DMS153 (cell line): ENCODE data around the gene FKBP5.
A peak's percentile ranks its signal among the peaks of the same experiment; 100 is the strongest.
"Not testable (repeated sequence)": the region's sequence is repeated elsewhere in the genome, so short reads cannot be mapped to it uniquely, and the experiment has no call there.

Source experiments
- DNase-seq: peaks from one replicate; lab custom pipeline; 2025; lab: John Stamatoyannopoulos, UW

Gene FKBP5

GRCh38 chr6:35583893-35584688 lies 104.6 kb downstream of the FKBP5 start:
- DNase-seq: peak; percentile 58

DNA sequence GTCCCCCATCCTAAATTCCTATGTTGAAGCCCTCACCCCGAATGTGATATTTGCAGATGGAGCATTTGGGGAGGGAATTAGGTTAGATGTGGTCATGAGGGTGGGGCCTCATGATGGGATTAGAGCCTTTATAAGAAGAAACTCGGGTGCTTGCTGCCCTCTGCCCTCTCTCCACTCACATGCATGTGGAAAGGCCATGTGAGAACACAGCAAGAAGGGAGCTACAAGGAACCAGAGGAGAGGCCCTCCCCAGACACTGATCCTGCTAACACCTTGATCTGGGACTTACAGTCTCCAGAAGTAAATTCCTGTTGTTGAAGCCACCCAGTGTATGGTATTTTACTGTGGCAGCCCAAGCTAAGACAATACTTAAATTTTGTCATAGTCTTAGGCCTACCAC lies 106.4 kb downstream of the FKBP5 start:
- no peak for DNase-seq

GRCh38 chr6:35581633-35582032 lies 107.1 kb downstream of the FKBP5 start:
- DNase-seq: peak; percentile 12

DNA sequence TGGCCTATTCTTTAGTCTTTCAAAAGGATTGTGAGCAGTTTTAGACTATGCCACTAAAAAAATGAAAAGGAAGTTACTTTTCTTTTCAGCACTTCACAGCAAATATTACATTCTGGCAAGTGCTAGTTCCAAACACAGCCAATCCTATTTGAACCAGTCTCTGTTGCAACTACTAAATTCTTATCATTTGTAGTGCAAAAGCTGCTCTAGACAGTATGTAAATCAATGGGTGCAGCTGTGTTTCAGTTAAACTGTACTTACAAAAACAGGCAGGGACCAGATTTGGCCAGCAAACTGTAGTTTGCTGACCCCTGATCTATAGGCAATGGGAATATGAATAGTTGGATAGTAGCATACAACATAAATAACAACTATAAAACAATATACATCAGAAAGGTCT lies 107.9 kb downstream of the FKBP5 start:
- DNase-seq: no peak

DNA sequence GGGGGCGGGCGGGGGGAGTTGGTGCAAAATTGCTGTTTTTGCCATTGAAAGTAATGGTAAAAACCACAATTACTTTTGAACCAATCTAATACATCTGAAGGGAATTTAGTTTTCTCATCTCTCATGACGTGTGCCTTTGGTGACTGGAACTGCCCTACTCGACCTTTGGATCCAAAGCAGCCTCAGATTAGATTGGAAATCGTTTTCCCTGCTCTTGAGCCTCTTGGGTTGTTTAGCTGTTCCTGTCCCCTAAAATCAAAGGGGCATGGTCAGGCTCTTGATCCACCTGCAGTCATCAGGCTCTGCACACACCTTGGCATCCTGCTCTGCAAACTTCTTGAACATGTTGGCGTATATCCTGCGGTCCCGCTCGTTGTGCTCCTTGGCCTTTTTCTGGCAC lies 112.0 kb downstream of the FKBP5 start:
- DNase-seq: no peak

- DNase-seq: no peak
Measured at GRCh38 chr6:35573495-35574110, 115.1 kb downstream of the FKBP5 start.

DNA sequence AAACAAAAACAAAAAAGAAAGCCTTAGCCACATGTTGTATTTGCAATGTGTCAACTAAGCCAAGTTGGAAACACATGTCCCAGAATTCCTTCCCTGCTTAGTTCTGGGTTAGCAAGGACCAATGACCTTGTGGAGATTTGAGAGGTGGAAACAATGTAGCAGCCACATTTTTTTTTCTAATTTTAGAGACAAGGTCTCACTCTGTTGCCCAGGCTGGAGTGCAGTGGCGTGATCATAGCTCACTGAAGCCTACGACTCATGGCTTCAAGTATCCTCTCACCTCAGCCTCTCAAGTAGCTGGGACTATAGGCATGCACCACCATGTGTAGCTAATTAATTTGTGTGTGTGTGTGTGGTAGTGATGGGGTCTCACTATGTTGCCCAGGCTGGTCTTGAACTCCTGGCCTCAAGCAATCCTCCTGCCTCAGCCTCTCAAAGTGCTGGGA lies 117.8 kb downstream of the FKBP5 start:
- DNase-seq: not testable (repeated sequence)

GRCh38 chr6:35569011-35569461 lies 119.7 kb downstream of the FKBP5 start:
- no peak for DNase-seq

DNA sequence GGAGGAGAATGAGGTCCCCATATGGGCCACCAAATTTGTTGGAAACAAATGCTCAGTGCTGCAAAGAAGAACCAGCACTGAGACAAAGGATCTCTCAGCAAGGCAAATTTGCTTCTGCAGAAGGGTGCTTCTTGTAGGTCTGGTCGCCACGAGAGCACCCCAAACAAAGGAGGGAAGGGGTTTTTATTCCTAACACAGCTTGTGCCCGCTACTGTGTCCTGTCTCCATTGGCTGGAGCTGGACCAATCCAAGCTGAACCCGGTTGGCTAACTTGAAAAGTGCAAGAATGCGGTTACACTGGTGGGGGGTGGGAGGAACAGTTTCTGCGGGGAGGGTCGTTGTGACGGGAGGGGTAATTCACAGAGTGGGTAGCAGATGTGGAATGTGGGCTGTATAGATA lies 121.9 kb downstream of the FKBP5 start:
- no peak for DNase-seq

DNA sequence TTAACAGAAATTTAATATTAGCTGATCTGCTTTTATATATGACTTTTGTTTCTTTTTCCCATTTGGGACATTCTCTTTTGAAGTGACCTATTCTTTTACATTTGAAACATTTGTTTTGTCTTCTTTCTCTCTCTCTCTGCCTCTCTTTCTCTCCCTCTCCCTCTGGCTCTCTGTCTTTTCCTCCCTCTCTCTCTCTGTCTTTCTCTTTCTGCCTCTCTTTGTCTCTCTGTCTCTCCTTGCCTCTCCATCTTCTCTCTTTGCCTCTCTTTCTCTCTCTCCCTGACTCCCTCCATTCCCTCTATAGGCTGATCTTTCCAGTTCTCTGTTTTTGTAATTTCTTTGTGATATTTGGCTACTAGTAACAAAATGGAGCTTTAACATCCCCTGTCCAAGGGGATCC lies 124.0 kb downstream of the FKBP5 start:
- DNase-seq: no peak

DNA sequence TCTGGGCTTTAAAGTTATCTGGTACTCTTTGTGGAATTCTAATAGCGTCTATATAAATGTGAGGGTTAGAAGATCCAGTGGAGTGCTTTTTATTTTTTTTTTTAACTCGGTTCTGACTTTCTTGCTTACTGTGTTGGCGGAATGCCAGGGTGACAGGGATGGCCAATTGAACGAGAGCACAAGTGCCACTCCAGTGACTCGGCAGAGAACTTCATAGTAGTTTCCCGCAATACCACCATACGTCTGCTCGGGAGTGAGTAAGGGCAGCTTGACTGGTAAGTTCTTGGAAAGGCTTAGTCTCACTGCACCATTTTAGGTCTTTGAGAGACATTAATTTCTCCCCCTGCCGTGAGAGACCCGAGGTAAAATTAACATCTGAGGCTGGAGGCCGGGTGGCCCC lies 126.7 kb downstream of the FKBP5 start:
- DNase-seq: no peak

DNA sequence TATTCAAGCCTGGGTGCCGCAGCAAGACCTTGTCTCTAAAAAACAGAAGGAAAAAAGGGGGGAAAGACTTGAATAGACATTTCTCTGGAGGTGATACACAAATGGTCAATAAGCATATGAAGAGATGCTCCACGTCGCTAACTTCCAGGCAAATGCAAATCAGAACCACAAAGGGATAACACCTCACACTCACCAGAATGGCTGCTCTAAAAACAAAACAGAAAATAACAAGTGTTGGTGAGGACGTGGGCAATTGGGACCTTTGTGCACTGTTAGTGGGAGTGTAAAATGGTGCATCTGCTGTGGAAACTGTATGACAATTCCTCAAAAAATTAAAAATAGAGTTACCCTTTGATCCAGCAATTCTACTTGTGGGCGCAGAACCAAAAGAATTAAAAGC lies 127.6 kb downstream of the FKBP5 start:
- no peak for DNase-seq

- DNase-seq: no peak
Measured at GRCh38 chr6:35558571-35558970, 130.1 kb downstream of the FKBP5 start.

GRCh38 chr6:35557239-35557638 lies 131.5 kb downstream of the FKBP5 start:
- DNase-seq: no peak

- no peak for DNase-seq
Measured at GRCh38 chr6:35554811-35555210, 133.9 kb downstream of the FKBP5 start.

GRCh38 chr6:35553315-35553714 lies 135.4 kb downstream of the FKBP5 start:
- DNase-seq: no peak

- DNase-seq: no peak
Measured at GRCh38 chr6:35552285-35552917, 136.3 kb downstream of the FKBP5 start.

DNA sequence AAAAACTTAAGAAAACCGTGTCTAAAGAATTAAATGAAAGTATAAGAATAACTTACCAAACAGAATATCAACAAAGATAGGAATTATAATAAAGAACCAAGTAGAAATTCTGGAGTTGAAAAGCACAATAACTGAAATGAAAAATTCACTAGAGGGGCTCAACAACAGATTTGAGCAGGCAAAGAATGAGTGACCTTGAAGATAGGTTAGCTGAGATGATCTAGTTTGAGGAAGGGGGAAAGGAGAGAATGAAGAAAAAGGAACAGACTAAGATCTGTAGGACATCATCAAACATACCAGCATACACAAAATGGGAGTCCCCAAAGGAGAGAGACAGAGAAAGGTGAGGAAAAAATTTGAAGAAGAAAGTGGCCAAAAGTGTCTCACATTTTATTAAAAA lies 138.3 kb downstream of the FKBP5 start:
- no peak for DNase-seq

DNA sequence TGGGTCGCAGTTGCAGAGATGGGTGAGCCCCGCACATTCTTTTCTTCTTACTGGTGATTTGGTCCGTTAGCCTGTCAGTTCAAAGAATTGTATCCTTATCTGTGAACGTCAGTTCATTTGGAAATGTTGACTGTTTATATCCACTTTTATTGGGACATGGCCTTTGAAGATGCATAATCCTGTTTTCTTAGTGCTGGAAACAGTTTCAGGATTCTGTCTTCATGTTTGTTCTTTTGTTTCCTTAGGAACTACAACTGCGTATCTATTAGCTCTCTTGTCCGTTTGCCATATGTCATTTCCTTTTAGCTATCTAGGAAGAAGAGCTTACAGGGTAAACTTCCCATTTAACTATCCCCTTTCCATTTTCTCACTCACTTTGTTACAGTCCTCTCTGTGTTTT lies 141.0 kb downstream of the FKBP5 start:
- no peak for DNase-seq

- no peak for DNase-seq
Measured at GRCh38 chr6:35544769-35545361, 143.8 kb downstream of the FKBP5 start.

DNA sequence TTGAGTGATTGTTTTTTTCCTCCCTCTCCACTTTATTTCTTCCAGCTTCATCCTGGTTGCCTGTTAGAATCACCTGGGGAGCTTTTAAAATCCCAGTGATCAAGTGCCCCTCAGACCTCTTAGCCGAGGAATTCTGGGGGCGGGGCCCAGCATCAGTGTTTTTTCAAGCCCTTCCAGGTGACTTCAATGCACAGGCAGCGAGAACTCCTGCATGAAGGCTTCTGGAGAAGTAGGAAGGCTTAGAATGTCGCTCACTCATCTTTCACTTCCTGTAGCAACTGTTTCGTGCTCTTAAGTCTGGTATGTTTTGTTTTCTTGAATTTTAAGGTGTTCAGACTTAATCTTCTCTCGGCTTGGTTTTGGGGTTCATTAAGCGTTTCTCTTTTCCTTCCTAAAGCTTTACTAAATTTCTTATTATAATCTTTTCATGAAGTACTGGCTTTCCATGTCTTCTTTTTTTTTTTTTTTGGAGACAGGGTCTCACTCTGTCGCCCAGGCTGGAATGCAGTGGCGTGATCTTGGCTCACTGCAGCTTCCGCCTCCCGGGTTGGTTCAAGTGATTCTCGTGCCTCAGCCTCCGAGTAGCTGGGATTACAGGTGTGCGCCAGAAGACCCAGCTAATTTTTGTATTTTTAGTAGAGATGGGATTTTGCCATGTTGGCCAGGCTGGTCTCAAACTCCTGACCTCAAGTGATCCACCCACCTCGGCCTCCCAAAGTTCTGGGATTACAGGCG lies 145.1 kb downstream of the FKBP5 start:
- DNase-seq: no peak

DNA sequence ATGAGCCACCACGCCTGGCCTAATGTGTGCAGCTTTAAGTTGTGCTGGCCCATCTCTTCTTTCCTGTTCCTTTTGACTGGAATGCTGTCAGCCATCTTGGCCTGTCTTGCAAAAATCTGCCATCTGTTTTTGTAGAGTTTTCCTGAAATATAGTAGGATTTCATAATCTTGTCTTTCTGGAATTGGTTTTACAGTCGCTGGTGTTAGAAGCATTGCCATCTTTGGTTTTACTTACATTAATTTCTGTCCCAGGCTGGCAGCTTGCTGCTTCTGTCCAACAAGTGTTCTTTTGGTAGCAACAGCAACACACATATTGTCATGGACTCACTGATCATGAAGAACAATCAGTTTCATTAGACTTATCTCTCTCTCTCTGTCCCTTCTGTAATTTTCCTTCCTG lies 146.9 kb downstream of the FKBP5 start:
- DNase-seq: no peak
